GM12865 (cell line): ENCODE results near the gene ZBTB42.

ENCODE experiments used
- DNase-seq: peaks from one replicate; pipeline ENCODE4 v3.0.0; 2010; ENCODE audit warnings: low read depth
- H3K4me3 ChIP-seq: 2 replicates; pipeline ENCODE4 v1.5.1; 2011; ENCODE audit warnings: mild to moderate bottlenecking, low read depth, low read length, control low read depth
- TF ChIP-seq, protein P1 (sequence below): IDR thresholded peaks from 2 replicates; pipeline ENCODE4 v1.5.1; 2011; ENCODE audit warnings: low read length, control low read depth, low read depth, inconsistent platforms; ENCODE audit not compliant: insufficient read depth; ENCODE audit errors: missing control alignments

Gene ZBTB42

DNA sequence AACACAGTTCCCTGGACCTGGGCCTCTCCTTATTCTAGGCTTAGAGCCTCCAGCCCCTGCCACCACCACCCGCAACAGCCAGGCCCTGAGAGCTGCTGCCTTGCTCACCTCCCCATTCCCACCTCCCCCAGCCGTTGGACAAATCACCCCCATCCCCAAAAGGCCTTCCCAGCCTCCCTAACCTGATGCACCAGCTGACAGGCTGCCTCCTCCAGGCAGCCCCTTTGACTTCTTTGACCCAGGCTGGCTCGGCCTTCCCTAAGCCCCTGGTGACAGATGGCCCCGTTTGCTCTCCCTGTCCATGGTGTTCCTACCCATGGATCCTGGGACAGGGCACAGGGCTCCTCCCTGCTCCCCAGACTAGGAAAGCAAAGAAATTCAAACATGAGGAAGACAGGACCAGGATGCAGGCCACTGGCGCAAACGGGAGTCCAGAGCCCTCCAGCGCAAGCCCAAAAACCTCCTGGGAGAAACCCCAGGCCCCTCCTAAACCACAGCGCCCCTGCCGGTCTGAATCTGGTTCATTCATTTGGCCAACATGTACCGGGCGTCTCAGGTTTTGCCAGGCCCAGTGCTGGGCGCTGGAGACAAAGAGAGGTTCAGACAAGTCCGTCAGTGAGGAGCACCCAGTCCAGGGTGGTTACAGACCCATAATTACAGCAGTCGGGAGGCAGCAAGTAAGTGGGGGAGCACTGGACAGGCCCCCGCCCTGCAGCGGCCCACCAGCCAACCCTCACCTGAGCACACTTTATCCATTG, 7.8 kb upstream of the ZBTB42 start:
- H3K4me3 ChIP-seq: no peak overlapping the region
- no peak for DNase-seq
- TF ChIP-seq, protein P1, sequence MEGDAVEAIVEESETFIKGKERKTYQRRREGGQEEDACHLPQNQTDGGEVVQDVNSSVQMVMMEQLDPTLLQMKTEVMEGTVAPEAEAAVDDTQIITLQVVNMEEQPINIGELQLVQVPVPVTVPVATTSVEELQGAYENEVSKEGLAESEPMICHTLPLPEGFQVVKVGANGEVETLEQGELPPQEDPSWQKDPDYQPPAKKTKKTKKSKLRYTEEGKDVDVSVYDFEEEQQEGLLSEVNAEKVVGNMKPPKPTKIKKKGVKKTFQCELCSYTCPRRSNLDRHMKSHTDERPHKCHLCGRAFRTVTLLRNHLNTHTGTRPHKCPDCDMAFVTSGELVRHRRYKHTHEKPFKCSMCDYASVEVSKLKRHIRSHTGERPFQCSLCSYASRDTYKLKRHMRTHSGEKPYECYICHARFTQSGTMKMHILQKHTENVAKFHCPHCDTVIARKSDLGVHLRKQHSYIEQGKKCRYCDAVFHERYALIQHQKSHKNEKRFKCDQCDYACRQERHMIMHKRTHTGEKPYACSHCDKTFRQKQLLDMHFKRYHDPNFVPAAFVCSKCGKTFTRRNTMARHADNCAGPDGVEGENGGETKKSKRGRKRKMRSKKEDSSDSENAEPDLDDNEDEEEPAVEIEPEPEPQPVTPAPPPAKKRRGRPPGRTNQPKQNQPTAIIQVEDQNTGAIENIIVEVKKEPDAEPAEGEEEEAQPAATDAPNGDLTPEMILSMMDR: no peak

DNA sequence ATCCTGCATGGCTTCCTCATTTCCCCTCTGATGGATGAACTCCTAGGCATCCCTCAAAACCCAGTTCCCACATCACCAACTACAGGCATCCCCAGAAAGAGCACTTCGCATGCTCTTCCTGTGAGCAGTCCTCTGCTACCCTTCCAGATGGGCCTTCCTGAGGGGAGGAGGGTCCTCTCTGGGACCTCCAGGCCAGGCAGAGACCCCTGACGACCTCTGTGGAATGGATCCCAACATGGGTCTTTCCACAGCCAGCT, 7.3 kb upstream of the ZBTB42 start:
- TF ChIP-seq, protein P1: no peak
- no peak for DNase-seq

DNA sequence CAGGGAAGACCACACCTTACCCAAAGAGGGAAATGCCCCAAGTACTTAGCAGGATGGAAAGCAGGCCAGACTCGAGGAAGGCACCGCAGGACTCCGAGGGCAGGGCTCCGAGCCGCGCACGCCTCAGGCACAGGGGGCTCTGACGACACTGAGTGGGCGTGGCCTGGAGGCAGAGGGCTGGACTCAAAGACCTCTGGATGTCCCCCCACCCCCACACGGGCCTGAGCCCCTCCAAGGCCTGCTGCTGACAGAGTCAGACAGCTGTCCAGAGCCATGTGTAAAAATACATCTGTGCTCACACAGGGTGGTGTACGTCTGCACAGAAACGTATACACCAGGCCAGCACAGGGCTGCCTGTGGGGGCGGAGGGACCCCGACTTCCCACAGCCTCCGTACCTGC, 6.8 kb upstream of the ZBTB42 start:
- TF ChIP-seq, protein P1: no peak
- H3K4me3 ChIP-seq: peak overlapping the region; percentile 86
- DNase-seq: peak; percentile 70

More for the DNA sequence above, 7.3 kb upstream of the ZBTB42 start:
- peak overlapping the region; percentile 86 for H3K4me3 ChIP-seq

DNA sequence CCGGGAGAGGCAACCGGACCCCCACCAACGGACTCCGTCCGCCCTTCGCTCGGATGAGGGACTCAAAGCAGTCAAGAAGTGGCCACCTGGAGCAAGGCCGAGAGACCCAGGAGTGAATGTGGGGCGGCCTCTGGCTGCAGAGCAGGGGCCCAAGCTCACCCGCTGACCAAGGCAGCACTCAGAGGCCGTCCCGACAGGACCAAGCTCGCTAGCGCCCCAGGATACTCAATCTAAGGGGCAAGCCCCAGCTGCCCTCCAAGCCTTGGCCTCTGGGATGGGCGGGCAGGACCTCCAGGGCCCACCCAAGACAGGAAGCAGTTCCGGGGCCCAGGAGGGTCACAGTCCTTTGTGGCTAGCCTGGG, 6.3 kb upstream of the ZBTB42 start:
- TF ChIP-seq, protein P1: no peak
- H3K4me3 ChIP-seq: peak overlapping the region; percentile 86
- no peak for DNase-seq

DNA sequence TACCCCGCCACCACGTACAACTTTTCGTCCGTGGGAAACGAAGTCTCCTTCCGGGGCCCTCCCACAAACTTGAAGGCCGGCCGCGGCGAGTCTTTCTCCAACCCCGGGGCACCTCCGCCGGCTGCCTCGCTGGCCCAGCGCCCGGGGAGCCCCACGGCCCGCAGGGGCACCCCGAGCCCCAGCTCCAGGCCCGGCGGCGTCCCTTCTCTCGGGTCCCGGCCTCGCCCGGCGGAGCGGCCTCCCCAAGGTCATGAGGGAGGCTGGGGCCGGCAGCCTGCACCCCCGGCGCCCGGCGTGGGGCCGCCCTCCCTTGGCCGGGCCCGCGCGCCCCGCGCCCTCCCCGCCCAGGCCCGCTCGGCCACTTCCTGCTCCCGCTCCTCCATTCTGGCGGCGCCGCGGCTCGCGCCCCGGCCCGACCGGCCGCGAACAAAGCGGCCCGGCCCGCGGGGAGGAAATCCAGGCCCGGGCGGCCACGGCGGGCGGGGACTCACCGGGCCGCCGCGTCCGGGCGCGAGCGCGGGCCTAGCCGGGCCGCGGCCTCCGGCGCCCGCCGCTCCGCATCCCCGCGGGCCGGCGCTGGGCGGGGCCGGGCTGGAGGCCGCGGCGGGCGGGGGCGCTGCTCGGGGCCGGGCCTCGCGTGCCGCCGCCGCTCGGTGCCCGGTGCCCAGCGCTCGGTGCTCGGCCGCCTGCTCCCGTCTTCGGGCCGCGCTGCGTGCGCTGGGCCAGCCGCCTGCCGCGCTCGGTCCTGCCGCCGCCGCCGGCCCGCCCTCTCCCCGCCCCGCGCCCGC, 5.7 kb upstream of the ZBTB42 start, which contains the start of gene AKT1:
AKT1 (minus strand) TSS at position 756 of the 788 bp plus-strand sequence. CDS start 3,105 bp downstream, outside the sequence.
- peak within 1 kb of the TSS; percentile 86 for H3K4me3 ChIP-seq
- DNase-seq: peak; percentile 39
- TF ChIP-seq, protein P1: no peak

DNA sequence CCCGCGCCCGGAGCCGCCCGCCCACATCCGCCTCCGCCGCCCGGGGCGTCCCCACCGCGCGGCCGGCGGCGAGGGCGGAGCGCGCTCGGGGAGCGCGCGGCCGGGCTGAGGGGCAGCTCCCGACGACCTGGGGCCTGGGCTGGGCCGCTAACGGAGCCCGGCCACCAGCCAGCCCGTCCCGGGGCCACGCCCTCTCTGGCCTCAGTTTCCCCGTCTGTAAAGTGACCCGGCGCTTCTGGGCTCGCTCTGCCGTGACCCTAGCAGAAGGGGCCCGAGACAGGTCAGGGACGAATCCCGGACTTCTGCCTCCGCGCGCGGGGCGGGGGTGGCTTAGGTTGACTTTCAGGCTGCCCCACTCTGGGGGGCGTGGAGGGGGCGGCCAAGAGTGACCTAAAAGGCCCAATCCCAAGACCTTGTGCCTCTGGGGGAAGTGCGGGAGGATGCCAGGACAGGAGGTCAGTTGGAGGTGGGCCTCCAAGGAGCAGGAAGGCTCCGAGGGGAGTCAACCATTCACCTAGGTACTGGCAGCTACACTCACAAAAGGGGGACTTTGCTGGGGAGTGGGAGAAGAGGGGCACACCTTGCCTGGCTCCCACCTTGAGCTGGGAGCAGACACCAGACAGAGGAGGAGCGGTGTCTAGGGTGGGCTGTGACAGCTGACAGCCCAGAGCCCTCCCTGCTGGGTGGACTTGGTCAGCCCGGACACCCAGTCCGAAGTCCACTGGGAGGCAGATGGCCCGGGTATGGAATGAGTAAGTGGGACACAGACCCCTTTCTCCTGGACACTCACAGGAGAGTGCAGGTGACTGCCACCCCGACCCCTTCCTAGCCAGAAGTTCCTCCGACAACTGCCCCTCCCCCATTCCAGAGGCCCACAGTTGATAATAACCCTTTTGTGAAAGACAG, 4.9 kb upstream of the ZBTB42 start:
- peak overlapping the region; percentile 53 for H3K4me3 ChIP-seq
- TF ChIP-seq, protein P1: no peak
- DNase-seq: peak; percentile 66
